ENCODE results near the gene CADPS2.

The CADPS2 gene

DNA sequence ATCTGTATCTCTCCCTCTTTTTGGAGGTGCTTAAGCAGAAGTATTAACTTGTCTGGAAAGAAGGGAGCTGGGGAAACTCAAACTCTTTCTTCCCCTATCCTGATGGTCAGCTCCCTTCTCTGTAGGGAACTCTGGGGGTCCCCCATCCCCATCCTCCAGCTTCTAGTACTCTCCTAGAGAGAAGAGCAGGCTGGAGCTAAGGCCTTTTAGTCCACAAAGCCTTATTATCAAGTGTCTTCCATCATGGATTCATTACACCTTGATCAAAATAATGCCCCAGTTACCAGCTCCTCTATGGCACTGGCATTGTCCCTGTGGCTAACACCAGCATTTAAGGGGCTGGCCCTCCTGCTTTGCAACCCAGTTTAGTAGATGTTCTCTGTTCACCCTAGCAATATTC, 35.7 kb downstream of the CADPS2 start:
- DNase-seq (ENCODE audit: extremely low read depth, low read depth), result no peak
- TF ChIP-seq, protein P1, sequence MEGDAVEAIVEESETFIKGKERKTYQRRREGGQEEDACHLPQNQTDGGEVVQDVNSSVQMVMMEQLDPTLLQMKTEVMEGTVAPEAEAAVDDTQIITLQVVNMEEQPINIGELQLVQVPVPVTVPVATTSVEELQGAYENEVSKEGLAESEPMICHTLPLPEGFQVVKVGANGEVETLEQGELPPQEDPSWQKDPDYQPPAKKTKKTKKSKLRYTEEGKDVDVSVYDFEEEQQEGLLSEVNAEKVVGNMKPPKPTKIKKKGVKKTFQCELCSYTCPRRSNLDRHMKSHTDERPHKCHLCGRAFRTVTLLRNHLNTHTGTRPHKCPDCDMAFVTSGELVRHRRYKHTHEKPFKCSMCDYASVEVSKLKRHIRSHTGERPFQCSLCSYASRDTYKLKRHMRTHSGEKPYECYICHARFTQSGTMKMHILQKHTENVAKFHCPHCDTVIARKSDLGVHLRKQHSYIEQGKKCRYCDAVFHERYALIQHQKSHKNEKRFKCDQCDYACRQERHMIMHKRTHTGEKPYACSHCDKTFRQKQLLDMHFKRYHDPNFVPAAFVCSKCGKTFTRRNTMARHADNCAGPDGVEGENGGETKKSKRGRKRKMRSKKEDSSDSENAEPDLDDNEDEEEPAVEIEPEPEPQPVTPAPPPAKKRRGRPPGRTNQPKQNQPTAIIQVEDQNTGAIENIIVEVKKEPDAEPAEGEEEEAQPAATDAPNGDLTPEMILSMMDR (IDR thresholded peaks at IDR 0.05; ENCODE audit: low read depth, low read length), result no peak

DNA sequence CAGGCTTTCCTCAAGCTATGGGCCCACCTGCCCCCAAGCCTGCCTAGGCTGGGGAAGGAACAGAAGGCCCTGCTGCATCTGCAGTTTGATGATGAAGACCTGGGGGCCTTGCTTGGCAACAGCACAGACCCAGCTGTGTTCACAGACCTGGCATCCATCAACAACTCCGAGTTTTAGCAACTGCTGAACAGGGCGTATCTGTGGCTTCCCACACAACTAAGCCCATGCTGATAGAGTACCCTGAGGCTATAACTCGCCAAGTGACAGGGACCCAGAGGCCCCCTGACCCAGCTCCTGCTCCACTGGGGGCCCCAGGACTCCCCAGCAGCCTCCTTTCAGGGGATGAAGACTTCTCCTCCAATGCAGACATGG, 36.3 kb downstream of the CADPS2 start:
- TF ChIP-seq, protein P1 (IDR thresholded peaks at IDR 0.05; ENCODE audit: low read depth, low read length), result no peak
- no peak for DNase-seq (ENCODE audit: extremely low read depth, low read depth)

DNA sequence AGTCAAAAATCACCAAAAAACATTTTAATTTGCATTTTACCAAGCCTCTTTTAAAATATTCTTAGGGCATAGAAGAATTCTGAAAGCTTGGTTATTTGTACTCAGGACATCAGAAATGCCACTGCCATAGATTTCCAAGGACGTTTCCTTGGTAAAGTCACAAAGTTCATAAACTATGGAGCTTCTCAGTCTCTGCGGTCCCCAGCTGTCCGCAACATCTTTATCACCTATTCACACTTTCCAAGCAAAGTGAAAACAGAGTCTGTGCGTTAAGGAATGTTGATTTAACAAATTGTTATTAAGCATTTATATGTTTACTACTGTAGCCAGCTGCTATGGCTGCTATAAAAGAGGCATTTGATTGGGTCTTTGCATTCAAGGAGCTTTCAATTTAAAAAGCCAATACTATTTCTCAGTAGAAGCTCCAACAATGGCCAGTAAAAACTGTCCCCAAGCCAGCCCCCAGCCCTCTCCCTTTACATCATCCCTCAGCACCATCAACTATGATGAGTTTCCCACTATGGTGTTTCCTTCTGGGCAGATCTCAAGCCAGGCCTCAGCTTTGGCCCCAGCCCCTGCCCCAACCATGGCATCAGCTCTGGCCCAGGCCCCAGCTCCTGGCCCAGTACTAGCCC, 36.8 kb downstream of the CADPS2 start:
- TF ChIP-seq, protein P1 (IDR thresholded peaks at IDR 0.05; ENCODE audit: low read depth, low read length), result no peak
- no peak for DNase-seq (ENCODE audit: extremely low read depth, low read depth)

DNA sequence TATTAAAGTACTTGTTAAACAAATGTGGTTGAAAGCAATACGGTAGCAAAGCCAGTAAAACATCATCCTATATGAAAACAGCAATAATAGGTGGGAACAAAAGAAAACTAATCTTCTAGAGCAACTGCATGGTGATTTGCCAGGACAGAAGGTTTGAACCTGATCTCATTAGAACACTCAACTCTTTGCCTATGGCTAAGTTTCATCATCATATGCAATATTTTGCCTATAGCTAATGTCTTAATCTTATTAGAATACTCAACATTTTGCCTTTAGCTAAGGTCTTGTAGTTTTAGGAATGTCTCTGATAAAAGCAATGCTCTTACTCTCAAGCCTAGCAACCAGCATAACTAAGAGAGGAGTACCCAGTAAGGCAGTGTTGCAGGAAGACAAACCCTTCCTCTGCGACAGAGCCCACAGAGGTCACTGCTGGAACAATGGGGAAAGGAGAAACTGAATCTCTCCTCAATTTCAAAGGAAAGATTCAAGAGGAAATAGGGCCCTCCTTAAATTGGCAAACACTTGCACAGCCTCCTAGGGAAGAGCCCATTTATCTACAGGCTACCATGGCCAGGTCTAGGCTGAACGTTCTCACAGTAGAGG, 38.3 kb downstream of the CADPS2 start:
- no peak for DNase-seq (ENCODE audit: extremely low read depth, low read depth)
- TF ChIP-seq, protein P1 (IDR thresholded peaks at IDR 0.05; ENCODE audit: low read depth, low read length), result no peak

DNA sequence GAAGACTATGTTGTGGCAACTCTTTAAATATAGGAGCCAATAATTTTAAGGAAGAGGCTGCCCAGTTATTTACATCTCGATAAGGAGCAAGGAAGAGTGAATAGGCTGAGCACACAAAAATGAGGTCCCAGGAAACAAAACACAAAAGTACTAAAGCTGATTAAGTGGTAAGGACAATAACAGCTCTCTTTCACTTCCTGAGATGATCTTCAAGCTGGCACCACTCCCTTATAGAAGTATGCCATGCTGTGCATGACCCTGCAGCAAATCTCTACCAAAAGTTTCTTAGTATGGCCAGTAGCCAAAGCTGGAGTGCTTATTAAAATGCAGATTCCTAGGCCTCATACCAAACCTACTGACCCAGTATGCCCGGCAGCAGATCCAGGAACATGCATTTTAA, 39.7 kb downstream of the CADPS2 start:
- DNase-seq (ENCODE audit: extremely low read depth, low read depth), result no peak
- TF ChIP-seq, protein P1 (IDR thresholded peaks at IDR 0.05; ENCODE audit: low read depth, low read length), result no peak

DNA sequence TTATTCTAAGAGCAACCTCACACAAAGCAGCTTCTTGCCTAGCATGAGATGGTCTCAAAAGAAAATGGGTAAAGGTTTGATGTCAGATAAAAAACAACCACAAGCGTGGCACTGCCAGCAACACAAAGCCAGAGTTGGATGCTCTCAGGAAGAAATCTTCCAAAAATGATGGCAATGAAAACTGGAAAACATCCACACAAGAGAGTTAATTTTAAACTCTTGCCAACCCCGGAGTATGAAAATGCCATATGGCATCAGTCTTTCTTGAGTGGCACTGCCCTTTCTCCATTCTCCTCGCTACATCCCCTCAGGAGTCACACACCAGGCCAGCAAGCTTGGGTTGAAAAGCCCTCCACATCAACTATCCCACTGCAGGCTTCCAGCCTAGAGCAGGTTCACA, 41.0 kb downstream of the CADPS2 start:
- DNase-seq (ENCODE audit: extremely low read depth, low read depth), result no peak
- TF ChIP-seq, protein P1 (IDR thresholded peaks at IDR 0.05; ENCODE audit: low read depth, low read length), result no peak

DNA sequence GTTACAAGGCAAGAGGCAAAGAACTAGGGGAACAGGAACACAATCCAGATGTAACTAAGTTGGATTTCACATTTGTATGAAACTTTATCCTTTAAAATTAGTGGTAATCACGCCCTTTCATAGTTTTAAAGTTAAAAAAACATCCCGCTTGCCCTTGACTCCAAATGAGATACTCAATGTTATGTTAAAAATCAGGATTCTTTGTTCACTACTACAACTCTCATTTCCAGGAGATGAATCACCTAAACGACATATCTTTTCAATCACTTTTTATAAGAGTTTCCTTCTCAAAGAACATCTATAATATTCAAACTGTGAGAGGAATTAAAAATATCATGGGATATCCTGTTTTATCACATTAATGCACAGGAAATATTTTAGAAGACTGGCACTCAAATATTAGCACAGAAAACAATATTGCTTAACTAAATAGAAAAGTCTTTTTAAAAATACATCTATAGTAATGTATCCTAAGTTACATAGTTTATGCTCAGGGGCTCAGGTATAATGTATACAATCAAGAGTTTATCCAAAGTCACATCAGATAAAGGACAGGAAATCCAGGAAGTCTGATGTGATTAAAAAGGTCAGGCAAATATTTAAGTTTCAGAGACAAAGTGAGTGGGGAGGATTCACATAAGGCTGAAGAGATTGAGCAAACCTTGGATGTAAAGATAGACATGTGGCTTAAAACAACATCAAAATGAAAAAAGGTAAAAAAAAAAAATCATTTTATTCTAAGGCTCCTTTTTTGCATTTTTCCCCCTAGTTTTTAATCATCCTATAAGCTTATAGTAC, 41.9 kb downstream of the CADPS2 start:
- no peak for DNase-seq (ENCODE audit: extremely low read depth, low read depth)
- TF ChIP-seq, protein P1 (IDR thresholded peaks at IDR 0.05; ENCODE audit: low read depth, low read length), result no peak

All from AG09319 (cell line).